CD14-positive monocyte (primary cell): ENCODE results near the gene UROS. TPM values are rescaled to one million over a fixed set of nuclear protein-coding genes. Genes with fewer than 3 reads are reported as not detected.

Experiments used
- DNase-seq, 3 donors: peaks; one replicate each; pipeline ENCODE4 v3.0.0-alpha.2; 2011 to 2022
- H2AFZ ChIP-seq: 2 replicates; pipeline ENCODE4 v1.6.0; 2012; ENCODE audit warnings: mild to moderate bottlenecking, low read depth, low read length, inconsistent platforms; ENCODE audit not compliant: insufficient read depth, poor library complexity, severe bottlenecking
- H3K27ac ChIP-seq, 2 donors: 1 replicate in 1 of 2; 2 replicates in 1 of 2; pipeline ENCODE4 v1.5.1; 2012 to 2013; ENCODE audit warnings: low read length in 2 of 2, control low read depth in 1 of 2, inconsistent platforms in 1 of 2, low read depth in 1 of 2, mild to moderate bottlenecking in 1 of 2
- H3K27me3 ChIP-seq, 2 donors: one replicate each; pipeline versions ENCODE4 v1.6.0 to v1.6.1; 2011 to 2013; ENCODE audit warnings: low read length in 2 of 2; ENCODE audit not compliant: control insufficient read depth in 2 of 2, insufficient read depth in 2 of 2
- H3K36me3 ChIP-seq, 2 donors: replicated peaks in 1 of 2; 1 replicate in 1 of 2; 2 replicates in 1 of 2; pipeline versions ENCODE4 v1.5.1 to v1.6.1; 2012 to 2013; ENCODE audit warnings: low read length in 2 of 2, control low read depth in 1 of 2, inconsistent platforms in 1 of 2, mild to moderate bottlenecking in 1 of 2; ENCODE audit not compliant: insufficient read depth in 2 of 2, control insufficient read depth in 1 of 2
- H3K4me1 ChIP-seq, 2 donors: 1 replicate in 1 of 2; 2 replicates in 1 of 2; pipeline versions ENCODE4 v1.5.1 to v1.6.1; 2012 to 2013; ENCODE audit warnings: low read length in 2 of 2, control low read depth in 1 of 2, inconsistent platforms in 1 of 2, mild to moderate bottlenecking in 1 of 2, moderate library complexity in 1 of 2; ENCODE audit not compliant: insufficient read depth in 2 of 2, control insufficient read depth in 1 of 2
- H3K4me2 ChIP-seq: replicated peaks from 2 replicates; pipeline ENCODE3; 2012; ENCODE audit warnings: low read length, moderate library complexity, mild to moderate bottlenecking; ENCODE audit not compliant: poor library complexity, severe bottlenecking; ENCODE audit errors: extremely low read depth
- H3K4me3 ChIP-seq, 3 experiments: fragments of 200-600 bp in 1 of 3; sonication (generic) in 1 of 3; replicated peaks in 1 of 3; 1 replicate in 2 of 3; 2 replicates in 1 of 3; pipeline ENCODE4 v1.5.1; 2011 to 2013; ENCODE audit warnings: low read length in 3 of 3, mild to moderate bottlenecking in 3 of 3, control low read depth in 2 of 3, low read depth in 2 of 3, inconsistent platforms in 1 of 3, moderate library complexity in 1 of 3
- H3K79me2 ChIP-seq: 2 replicates; pipeline ENCODE4 v1.6.0; 2012; ENCODE audit warnings: mild to moderate bottlenecking, control low read depth, inconsistent platforms, low read length, moderate library complexity; ENCODE audit not compliant: insufficient read depth
- H3K9ac ChIP-seq: 2 replicates; pipeline ENCODE4 v1.6.0; 2017; ENCODE audit warnings: low read length, mild to moderate bottlenecking; ENCODE audit not compliant: insufficient read depth, poor library complexity, severe bottlenecking
- H3K9me3 ChIP-seq, 2 donors: replicated peaks in 1 of 2; 1 replicate in 1 of 2; 2 replicates in 1 of 2; pipeline versions ENCODE4 v1.5.1 to v1.6.1; 2012 to 2013; ENCODE audit warnings: low read length in 2 of 2, control low read depth in 1 of 2; ENCODE audit not compliant: control insufficient read depth in 1 of 2, insufficient read depth in 1 of 2
- H4K20me1 ChIP-seq: 2 replicates; pipeline ENCODE4 v1.6.0; 2012; ENCODE audit warnings: mild to moderate bottlenecking, low read length, control low read depth, moderate library complexity; ENCODE audit not compliant: insufficient read depth
- H3K27ac Mint-ChIP-seq, 7 donors: one replicate each; pipeline ENCODE4 v1.8.0; 2020; ENCODE audit warnings: mild to moderate bottlenecking in 7 of 7, mixed read lengths in 7 of 7, moderate library complexity in 6 of 7, inconsistent platforms in 2 of 7
- H3K27me3 Mint-ChIP-seq, 3 donors: one replicate each; pipeline ENCODE4 v1.8.0; 2021 to 2022; ENCODE audit warnings: low read depth in 3 of 3, mild to moderate bottlenecking in 3 of 3, mixed read lengths in 3 of 3, moderate library complexity in 3 of 3, inconsistent platforms in 1 of 3
- H3K36me3 Mint-ChIP-seq, 2 donors: one replicate each; pipeline ENCODE4 v1.8.0; 2020; ENCODE audit warnings: mixed read lengths in 2 of 2, inconsistent platforms in 1 of 2, mild to moderate bottlenecking in 1 of 2
- H3K4me1 Mint-ChIP-seq: one replicate; pipeline ENCODE4 v1.8.0; 2020; ENCODE audit warnings: mild to moderate bottlenecking, mixed read lengths
- H3K4me3 Mint-ChIP-seq, 2 donors: one replicate each; pipeline ENCODE4 v1.8.0; 2020; ENCODE audit warnings: mild to moderate bottlenecking in 2 of 2, mixed read lengths in 2 of 2, moderate library complexity in 1 of 2
- H3K9me3 Mint-ChIP-seq, 7 donors: one replicate each; pipeline ENCODE4 v1.8.0; 2020 to 2022; ENCODE audit warnings: mixed read lengths in 7 of 7, mild to moderate bottlenecking in 6 of 7, moderate library complexity in 6 of 7, inconsistent platforms in 2 of 7
- CTCF ChIP-seq: fragments of 200-600 bp; IDR thresholded peaks from one replicate; pipeline ENCODE4 v1.8.0; 2022; ENCODE audit warnings: antibody characterized with exemption, mild to moderate bottlenecking
- WGBS: methylation state at CpG from one replicate; pipeline ENCODE4 v1.1.5; 2013; ENCODE audit warnings: missing lambda C conversion rate; ENCODE audit not compliant: insufficient coverage; 5-methylcytosine and 5-hydroxymethylcytosine counted together
- intact Hi-C, 2 donors: fragments of 100-400 bp; cut with micrococcal nuclease; formaldehyde crosslinking; loops; one replicate each; pipeline versions ENCODE4 v1.15.0 to v1.15.1; 2023
- polyA plus RNA-seq, 3 donors: library from polyadenylated mRNA; depleted of rRNA in 1 of 3; unstranded in 2 of 3; stranded (reverse) in 1 of 3; fragments of 300-500 nt in 2 of 3; fragments of >200 nt in 1 of 3; fragmentation: Illumina TruSeq in 2 of 3; gene quantifications; 1 replicate in 2 of 3; 2 replicates in 1 of 3; pipeline ENCODE4 v1.2.3, GENCODE V29; 2012 to 2021

Gene UROS
- polyA plus RNA-seq, 3 donors = 18.1 to 42.3 (median 39.8) TPM

GRCh38 chr10:125781374-125781773, 41.7 kb downstream of the UROS start:
- H3K9me3 Mint-ChIP-seq = peaks cover 0 to 3% (median 2%) of the 10 kb centered on the region in 7 donors
- peaks cover 1 to 6% (median 6%) of the 10 kb centered on the region in 3 donors for H3K27me3 Mint-ChIP-seq
- Histone ChIP-seq H3K4me3 (no peak overlapping the region), H3K27me3 (no peaks in the 10 kb centered on the region), H3K79me2 (no peaks in the 10 kb centered on the region), H3K9me3 (no peaks in the 10 kb centered on the region), H3K4me1 (no peaks in the 10 kb centered on the region), H3K4me2 (no peak overlapping the region), H3K9ac (no peak overlapping the region), H3K27ac (no peak overlapping the region), H4K20me1 (no peaks in the 10 kb centered on the region), H2AFZ (no peak overlapping the region), H3K36me3 (no peaks in the 10 kb centered on the region)
- H3K4me3 Mint-ChIP-seq = no peak overlapping the region
- H3K4me1 Mint-ChIP-seq = peaks cover 2% of the 10 kb centered on the region
- TF ChIP-seq CTCF = no peak
- no peak overlapping the region for H3K27ac Mint-ChIP-seq
- peaks cover 0 to 3% of the 10 kb centered on the region in 2 donors for H3K36me3 Mint-ChIP-seq
- intact Hi-C loops = no loop called here
- no peak for DNase-seq
- WGBS = 92% methylated on average over 5 of the region's 8 CpGs

DNA sequence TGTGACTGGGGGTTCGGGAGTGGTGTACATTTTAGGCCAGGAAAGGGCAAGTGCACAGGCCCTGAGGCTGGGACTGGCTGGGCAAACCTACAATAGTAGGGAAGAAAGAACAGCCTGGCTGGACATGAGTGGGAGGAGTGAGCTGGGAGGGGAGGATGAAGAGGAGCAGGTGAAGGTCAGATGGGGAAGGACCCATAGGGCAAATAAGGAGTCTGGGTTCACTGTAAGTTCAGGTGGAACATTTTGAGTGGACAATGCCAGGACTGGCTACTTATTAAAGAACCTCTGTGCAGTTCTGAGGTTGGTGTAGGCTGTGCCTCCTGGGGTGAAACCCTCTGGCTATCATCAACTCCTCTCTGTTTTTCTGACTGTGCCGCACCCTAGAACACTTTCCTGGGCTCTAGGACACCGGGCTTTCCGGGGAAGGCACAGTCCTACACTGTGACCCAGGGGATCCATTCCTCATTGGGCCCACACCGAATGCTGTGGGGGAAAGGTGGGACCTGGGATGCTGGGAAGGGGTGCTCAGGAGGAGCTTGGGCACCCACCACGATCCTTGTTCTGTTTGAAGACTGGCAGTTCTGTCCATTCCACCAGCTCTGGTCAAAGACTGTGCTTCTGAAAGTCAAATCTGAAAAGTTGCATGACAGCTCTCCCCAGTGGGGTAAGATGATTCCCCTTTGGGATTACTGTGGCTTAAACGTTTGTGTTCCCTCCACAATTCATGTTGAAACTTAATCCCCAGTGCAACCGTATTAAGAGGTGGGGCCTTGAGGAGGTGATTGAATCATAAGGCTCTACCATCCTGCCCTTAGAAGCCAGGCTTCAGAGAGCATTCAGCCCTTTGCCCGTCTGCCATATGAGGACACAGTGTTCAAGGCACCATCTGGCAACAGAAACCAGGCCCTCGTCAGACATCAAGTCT, 43.4 kb downstream of the UROS start:
- no peak overlapping the region for H3K4me3 ChIP-seq
- Mint-ChIP-seq H3K27ac (no peak overlapping the region), H3K27me3 (peaks cover 3 to 7% (median 6%) of the 10 kb centered on the region in 3 donors), H3K4me1 (peaks cover 2% of the 10 kb centered on the region), H3K36me3 (no peaks in the 10 kb centered on the region), H3K4me3 (no peak overlapping the region), H3K9me3 (peaks cover 0 to 3% (median 2%) of the 10 kb centered on the region in 7 donors)
- TF ChIP-seq CTCF = no peak
- no peaks in the 10 kb centered on the region for H3K36me3 ChIP-seq
- no peak for DNase-seq
- H3K79me2 ChIP-seq = no peaks in the 10 kb centered on the region
- H4K20me1 ChIP-seq = no peaks in the 10 kb centered on the region
- H3K9ac ChIP-seq = no peak overlapping the region
- 84% methylated on average over 4 of the region's 10 CpGs for WGBS
- no peak overlapping the region for H2AFZ ChIP-seq
- H3K4me2 ChIP-seq = no peak overlapping the region
- no peak overlapping the region for H3K27ac ChIP-seq
- intact Hi-C loops = no loop called here
- H3K27me3 ChIP-seq = no peaks in the 10 kb centered on the region
- H3K9me3 ChIP-seq = no peaks in the 10 kb centered on the region
- H3K4me1 ChIP-seq = no peaks in the 10 kb centered on the region
